Activated CD8-positive, alpha-beta T cell treated with anti-CD3 and anti-CD28 coated beads for 36 hours (primary cell): ENCODE results near the gene TMEM8B. TPM values are rescaled to one million over a fixed set of nuclear protein-coding genes. Genes with fewer than 3 reads are reported as not detected.

ENCODE experiments used
- ATAC-seq: fragments of 200-7000 bp; cut with Tn5 transposase; one replicate; pipeline ENCODE4 v1.10.0; 2021; ENCODE audit warnings: mild to moderate bottlenecking, moderate library complexity
- CTCF ChIA-PET: fragments of 350-600 bp; sonication (Branson Sonifier 250); formaldehyde crosslinking; loops from one replicate; lab custom pipeline; 2021; ENCODE audit warnings: antibody characterized with exemption; lab: Charles Lee
- POLR2A ChIA-PET: fragments of 350-600 bp; sonication (Branson Sonifier 250); formaldehyde crosslinking; loops from one replicate; lab custom pipeline; 2021; ENCODE audit warnings: antibody characterized with exemption; lab: Charles Lee
- DNase-seq: peaks from one replicate; pipeline ENCODE4 v3.0.0-alpha.2; 2020
- H3K27ac Mint-ChIP-seq: one replicate; pipeline ENCODE4 v1.8.0; 2021; ENCODE audit warnings: mild to moderate bottlenecking, mixed read lengths
- H3K27me3 Mint-ChIP-seq: one replicate; pipeline ENCODE4 v1.8.0; 2021; ENCODE audit warnings: mixed read lengths
- H3K36me3 Mint-ChIP-seq: one replicate; pipeline ENCODE4 v1.8.0; 2021; ENCODE audit warnings: low read depth, mixed read lengths
- H3K4me1 Mint-ChIP-seq: one replicate; pipeline ENCODE4 v1.8.0; 2021; ENCODE audit warnings: low read depth, mixed read lengths
- H3K4me3 Mint-ChIP-seq: one replicate; pipeline ENCODE4 v1.8.0; 2021; ENCODE audit warnings: mild to moderate bottlenecking, moderate library complexity, mixed read lengths
- H3K9me3 Mint-ChIP-seq: one replicate; pipeline ENCODE4 v1.8.0; 2021; ENCODE audit warnings: mixed read lengths
- intact Hi-C: fragments of 100-400 bp; cut with micrococcal nuclease; formaldehyde crosslinking; loops from one replicate; pipeline ENCODE4 v1.10.0; 2022
- total RNA-seq, 2 experiments: library from RNA; stranded (reverse); gene quantifications; one replicate each; pipeline ENCODE4 v1.2.3, GENCODE V29; 2021
- TF ChIP-seq, protein P1 (sequence below): fragments of 200-600 bp; IDR thresholded peaks from one replicate; pipeline ENCODE4 v1.8.0; 2022; ENCODE audit warnings: antibody characterized with exemption, mild to moderate bottlenecking

TMEM8B gene
- total RNA-seq, 2 experiments from 2014 or later = 3.4 to 4.3 TPM

DNA sequence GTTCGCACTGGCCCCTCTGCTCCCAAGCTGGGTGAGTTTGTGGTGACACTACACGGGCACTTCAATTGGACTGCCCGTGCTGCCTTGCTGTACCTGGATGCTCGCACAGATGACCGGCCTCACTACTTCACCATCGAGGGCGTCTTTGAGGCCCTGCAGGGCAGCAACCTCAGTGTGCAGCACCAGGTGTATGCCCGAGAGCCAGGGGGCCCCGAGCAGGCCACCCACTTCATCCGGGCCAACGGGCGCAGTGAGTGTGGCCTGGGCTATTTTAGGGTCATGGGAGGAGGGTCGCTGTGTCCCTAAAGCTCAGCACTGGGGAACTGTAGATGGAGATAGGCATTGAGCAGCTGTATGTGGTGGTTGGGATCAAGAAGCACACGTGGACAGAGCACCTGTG is 36.2 kb upstream of the TMEM8B start:
- TF ChIP-seq, protein P1, sequence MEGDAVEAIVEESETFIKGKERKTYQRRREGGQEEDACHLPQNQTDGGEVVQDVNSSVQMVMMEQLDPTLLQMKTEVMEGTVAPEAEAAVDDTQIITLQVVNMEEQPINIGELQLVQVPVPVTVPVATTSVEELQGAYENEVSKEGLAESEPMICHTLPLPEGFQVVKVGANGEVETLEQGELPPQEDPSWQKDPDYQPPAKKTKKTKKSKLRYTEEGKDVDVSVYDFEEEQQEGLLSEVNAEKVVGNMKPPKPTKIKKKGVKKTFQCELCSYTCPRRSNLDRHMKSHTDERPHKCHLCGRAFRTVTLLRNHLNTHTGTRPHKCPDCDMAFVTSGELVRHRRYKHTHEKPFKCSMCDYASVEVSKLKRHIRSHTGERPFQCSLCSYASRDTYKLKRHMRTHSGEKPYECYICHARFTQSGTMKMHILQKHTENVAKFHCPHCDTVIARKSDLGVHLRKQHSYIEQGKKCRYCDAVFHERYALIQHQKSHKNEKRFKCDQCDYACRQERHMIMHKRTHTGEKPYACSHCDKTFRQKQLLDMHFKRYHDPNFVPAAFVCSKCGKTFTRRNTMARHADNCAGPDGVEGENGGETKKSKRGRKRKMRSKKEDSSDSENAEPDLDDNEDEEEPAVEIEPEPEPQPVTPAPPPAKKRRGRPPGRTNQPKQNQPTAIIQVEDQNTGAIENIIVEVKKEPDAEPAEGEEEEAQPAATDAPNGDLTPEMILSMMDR = no peak
- Mint-ChIP-seq H3K27ac (no peak overlapping the region), H3K9me3 (no peaks in the 10 kb centered on the region), H3K27me3 (no peaks in the 10 kb centered on the region), H3K4me1 (peaks cover 10% of the 10 kb centered on the region), H3K4me3 (no peak overlapping the region), H3K36me3 (peaks cover 3% of the 10 kb centered on the region)
- ChIA-PET CTCF (interaction anchor here (0.7 to 1.5 kb wide), 4 partner anchors 10 to 86 kb away, joined by 3 to 5 read pairs (median 4); no protein-coding TSS in a partner anchor), POLR2A (no interaction called here)
- DNase-seq = no peak
- intact Hi-C loops = no loop called here
- ATAC-seq = no peak

DNA sequence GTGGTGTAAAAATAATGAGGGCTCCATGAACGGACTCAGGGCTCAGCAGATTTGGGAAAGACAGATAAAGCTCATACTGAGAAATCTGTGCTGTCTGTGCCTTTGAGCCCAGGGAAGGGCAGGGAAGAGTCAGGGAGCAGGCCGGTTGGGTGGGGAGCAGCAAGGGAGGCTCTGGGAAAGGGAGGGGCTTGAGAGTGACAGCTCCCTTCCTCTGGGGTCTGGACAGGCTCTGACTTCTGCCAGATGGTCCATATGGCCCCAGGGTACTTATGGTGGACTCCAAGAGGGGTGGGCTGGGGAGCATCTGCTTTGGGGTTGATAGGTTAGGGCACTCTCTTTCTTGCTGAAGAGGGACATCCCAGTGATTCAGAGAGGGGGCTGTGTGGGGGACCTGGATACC is 35.6 kb upstream of the TMEM8B start:
- Mint-ChIP-seq H3K4me1 (peaks cover 14% of the 10 kb centered on the region), H3K4me3 (no peak overlapping the region), H3K27ac (no peak overlapping the region), H3K27me3 (no peaks in the 10 kb centered on the region), H3K9me3 (no peaks in the 10 kb centered on the region), H3K36me3 (peaks cover 3% of the 10 kb centered on the region)
- POLR2A ChIA-PET = no interaction called here
- CTCF ChIA-PET = interaction anchor here (1.1 to 1.2 kb wide), 2 partner anchors 10 to 33 kb away, joined by 3 to 5 read pairs; no protein-coding TSS in a partner anchor
- no peak for DNase-seq
- TF ChIP-seq, protein P1 = no peak
- no peak for ATAC-seq
- intact Hi-C loops = no loop called here

DNA sequence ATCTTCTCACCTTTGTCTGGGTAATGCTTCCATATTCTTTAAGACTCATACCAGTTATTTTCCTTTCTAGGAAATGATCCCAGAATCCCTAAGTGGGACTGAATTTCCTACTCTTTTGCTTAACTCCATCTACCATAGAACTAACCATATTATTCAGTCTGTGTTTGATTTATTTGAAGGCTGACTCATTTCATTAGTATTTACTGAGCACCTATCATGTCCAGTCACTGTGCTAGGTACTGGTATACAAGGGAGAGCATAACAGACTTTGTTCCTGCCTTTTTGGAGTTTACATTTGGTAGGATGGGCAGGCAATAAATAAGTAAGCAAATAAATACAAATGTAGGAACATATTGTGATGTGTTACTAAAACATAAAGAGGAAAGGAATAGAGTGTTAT is 33.3 kb upstream of the TMEM8B start:
- DNase-seq = no peak
- no peaks in the 10 kb centered on the region for H3K36me3 Mint-ChIP-seq
- no peak overlapping the region for H3K27ac Mint-ChIP-seq

DNA sequence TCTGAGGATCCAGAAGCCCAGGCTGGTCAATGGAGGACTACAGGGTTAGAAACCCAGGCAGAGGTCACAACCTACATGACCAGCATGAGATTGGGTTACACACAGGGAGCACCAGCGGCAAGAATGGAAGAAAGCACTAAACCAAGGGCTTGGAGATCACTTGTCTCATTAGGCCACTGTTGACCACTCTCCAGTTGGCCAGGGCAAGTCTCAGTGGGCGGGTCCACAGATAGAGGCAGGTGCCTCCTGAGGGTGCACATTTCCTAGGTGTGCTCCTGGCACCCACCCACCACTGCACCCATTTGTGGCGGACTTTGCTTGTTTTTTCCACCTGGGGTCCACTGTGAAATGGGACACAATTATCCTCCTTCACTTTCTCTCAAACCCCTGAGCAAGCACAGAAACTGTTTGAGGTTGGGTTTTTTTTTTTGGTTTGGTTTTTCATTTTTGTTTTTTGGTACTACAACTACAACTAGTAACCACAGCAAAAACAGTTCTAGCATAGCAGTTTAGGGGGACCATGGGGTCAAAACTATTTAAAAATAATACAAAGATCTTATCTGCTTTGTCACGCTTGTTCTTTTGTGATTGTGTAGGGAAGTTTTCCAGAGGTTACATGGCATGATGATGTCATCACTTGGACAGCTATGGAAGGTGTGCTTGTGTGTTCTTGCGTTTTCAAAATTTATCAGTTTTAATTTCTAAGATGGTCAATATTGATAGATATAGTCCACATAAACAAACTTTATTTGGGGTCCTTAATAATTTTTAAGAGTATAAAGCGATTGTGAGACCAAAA is 31.5 kb upstream of the TMEM8B start:
- TF ChIP-seq, protein P1 = no peak
- intact Hi-C loops = no loop called here
- Mint-ChIP-seq H3K27ac (no peak overlapping the region), H3K4me1 (peaks cover 20% of the 10 kb centered on the region), H3K4me3 (no peak overlapping the region), H3K27me3 (no peaks in the 10 kb centered on the region), H3K36me3 (peaks cover 3% of the 10 kb centered on the region), H3K9me3 (no peaks in the 10 kb centered on the region)
- ATAC-seq = no peak
- ChIA-PET CTCF (interaction anchor here (0.9 to 1.0 kb wide), 2 partner anchors 14 to 28 kb away, joined by 4 read pairs; partner anchors contain the start of gene SPAG8), POLR2A (interaction anchor here (0.6 kb wide), 1 partner anchor 32 kb away, joined by 3 read pairs; no protein-coding TSS in a partner anchor)
- DNase-seq = no peak

More for the DNA sequence above, 33.3 kb upstream of the TMEM8B start:
- Mint-ChIP-seq H3K4me1 (peaks cover 20% of the 10 kb centered on the region), H3K4me3 (no peak overlapping the region), H3K9me3 (no peaks in the 10 kb centered on the region), H3K27me3 (no peaks in the 10 kb centered on the region)
- POLR2A ChIA-PET = no interaction called here
- CTCF ChIA-PET = interaction anchor here (1.3 to 1.5 kb wide), 2 partner anchors 30 to 86 kb away, joined by 3 to 5 read pairs; no protein-coding TSS in a partner anchor
- ATAC-seq = no peak
- TF ChIP-seq, protein P1 = no peak
- intact Hi-C loops = no loop called here
